H1 (cell line): Measurements from ENCODE around the gene ECEL1. TPM values are rescaled to one million over a fixed set of nuclear protein-coding genes. Genes with fewer than 3 reads are reported as not detected.

Experiments
- CTCF ChIA-PET: fragments of 300-600 bp; sonication (Branson Sonifier 250); formaldehyde crosslinking; loops from one replicate; lab custom pipeline; 2021; ENCODE audit not compliant: partially characterized antibody; lab: Charles Lee
- POLR2A ChIA-PET: fragments of 300-600 bp; sonication (Branson Sonifier 250); formaldehyde crosslinking; loops from one replicate; lab custom pipeline; 2021; ENCODE audit warnings: inconsistent platforms; ENCODE audit not compliant: partially characterized antibody; lab: Charles Lee
- DNase-seq, 2 experiments: peaks; one replicate each; pipeline versions ENCODE4 v3.0.0 to v3.0.0-alpha.2; 2010 to 2022; ENCODE audit warnings: low spot score in 2 of 2, low read depth in 1 of 2, mixed read lengths in 1 of 2
- FAIRE-seq: peaks from 2 replicates; lab custom pipeline; 2011; peaks lifted over from hg19 to GRCh38; lab: Jason Lieb, UNC
- H2AFZ ChIP-seq: 2 replicates; pipeline ENCODE4 v1.8.1; 2012; ENCODE audit warnings: low read length, inconsistent platforms
- H2AK5ac ChIP-seq: 2 replicates; pipeline ENCODE4 v1.6.1; 2013; ENCODE audit warnings: low read depth, low read length
- H2BK120ac ChIP-seq: replicated peaks from 2 replicates; pipeline ENCODE3; 2013; ENCODE audit warnings: low read depth, low read length, inconsistent platforms
- H2BK12ac ChIP-seq: 2 replicates; pipeline ENCODE4 v1.6.1; 2013; ENCODE audit warnings: low read depth, low read length
- H2BK15ac ChIP-seq: 2 replicates; pipeline ENCODE4 v1.6.1; 2013; ENCODE audit warnings: low read length
- H2BK20ac ChIP-seq: 2 replicates; pipeline ENCODE4 v1.6.1; 2013; ENCODE audit warnings: low read length
- H2BK5ac ChIP-seq: 2 replicates; pipeline ENCODE4 v1.6.1; 2013; ENCODE audit warnings: low read depth, low read length
- H3K14ac ChIP-seq: 2 replicates; pipeline ENCODE4 v1.6.1; 2013; ENCODE audit warnings: inconsistent platforms; ENCODE audit not compliant: insufficient read length
- H3K18ac ChIP-seq: 2 replicates; pipeline ENCODE4 v1.6.1; 2013; ENCODE audit warnings: low read length; ENCODE audit errors: extremely low read depth
- H3K23ac ChIP-seq: 2 replicates; pipeline ENCODE4 v1.6.1; 2013; ENCODE audit warnings: inconsistent platforms; ENCODE audit not compliant: insufficient read length
- H3K23me2 ChIP-seq: 2 replicates; pipeline ENCODE4 v1.6.1; 2013; ENCODE audit warnings: low read depth, low read length
- H3K27ac ChIP-seq: 2 replicates; pipeline ENCODE4 v1.6.1; 2011; ENCODE audit warnings: low read depth, low read length, inconsistent platforms
- H3K27me3 ChIP-seq, 4 experiments: replicated peaks in 1 of 4; 1 replicate in 1 of 4; 2 replicates in 3 of 4; pipeline versions ENCODE4 v1.6.1 to v1.8.1; 2011 to 2013; ENCODE audit warnings: low read length in 3 of 4, mild to moderate bottlenecking in 3 of 4, inconsistent platforms in 2 of 4, mixed read lengths in 2 of 4, moderate library complexity in 1 of 4; ENCODE audit not compliant: control insufficient read depth in 3 of 4, insufficient read depth in 3 of 4; ENCODE audit errors: extremely low read depth in 1 of 4
- H3K36me3 ChIP-seq, 4 experiments: 2 replicates each; pipeline versions ENCODE4 v1.6.1 to v1.8.1; 2011 to 2013; ENCODE audit warnings: mild to moderate bottlenecking in 4 of 4, low read length in 3 of 4, moderate library complexity in 2 of 4, control low read depth in 1 of 4, inconsistent platforms in 1 of 4; ENCODE audit not compliant: insufficient read depth in 4 of 4, control insufficient read depth in 2 of 4
- H3K4ac ChIP-seq: replicated peaks from 2 replicates; pipeline ENCODE3; 2013; ENCODE audit warnings: low read length, low read depth, mixed read lengths, inconsistent platforms; ENCODE audit not compliant: insufficient read length
- H3K4me1 ChIP-seq, 4 experiments: replicated peaks in 1 of 4; 1 replicate in 1 of 4; 2 replicates in 3 of 4; pipeline versions ENCODE4 v1.6.1 to v1.8.1; 2011 to 2013; ENCODE audit warnings: low read length in 3 of 4, inconsistent platforms in 2 of 4, mixed read lengths in 1 of 4; ENCODE audit not compliant: insufficient read depth in 4 of 4, control insufficient read depth in 3 of 4
- H3K4me2 ChIP-seq, 2 experiments: 2 replicates each; pipeline versions ENCODE4 v1.6.1 to v1.8.1; 2011 to 2013; ENCODE audit warnings: low read depth in 2 of 2, low read length in 2 of 2, control low read depth in 1 of 2, inconsistent platforms in 1 of 2, mild to moderate bottlenecking in 1 of 2; ENCODE audit not compliant: insufficient read depth in 1 of 2
- H3K4me3 ChIP-seq, 4 experiments: fragments of 200-600, 300-600 bp in 1 of 4; sonication (generic), shearing (Covaris generic), sonication (Bioruptor Twin) in 1 of 4; 2 replicates each; pipeline versions ENCODE4 v1.5.1 to v1.8.1; 2011 to 2016; ENCODE audit warnings: low read length in 4 of 4, low read depth in 3 of 4, control low read depth in 2 of 4, inconsistent platforms in 2 of 4, mild to moderate bottlenecking in 2 of 4, mixed read lengths in 1 of 4, moderate library complexity in 1 of 4; ENCODE audit not compliant: insufficient read depth in 2 of 4; ENCODE audit errors: extremely low read depth in 1 of 4
- H3K56ac ChIP-seq: replicated peaks from 2 replicates; pipeline ENCODE3; 2013; ENCODE audit warnings: low read depth, mild to moderate bottlenecking, mixed read lengths, low read length, inconsistent platforms; ENCODE audit not compliant: insufficient read length
- H3K79me1 ChIP-seq: 2 replicates; pipeline ENCODE4 v1.6.1; 2013; ENCODE audit warnings: low read depth, low read length, control low read depth
- H3K79me2 ChIP-seq, 2 experiments: 2 replicates each; pipeline versions ENCODE4 v1.6.1 to v1.8.1; 2012 to 2013; ENCODE audit warnings: low read length in 2 of 2, mild to moderate bottlenecking in 2 of 2, inconsistent platforms in 1 of 2; ENCODE audit not compliant: insufficient read depth in 2 of 2, control insufficient read depth in 1 of 2
- H3K9ac ChIP-seq, 4 experiments: replicated peaks in 1 of 4; 1 replicate in 1 of 4; 2 replicates in 3 of 4; pipeline versions ENCODE4 v1.6.1 to v1.8.1; 2011 to 2013; ENCODE audit warnings: low read depth in 3 of 4, low read length in 3 of 4, control low read depth in 2 of 4, mild to moderate bottlenecking in 2 of 4, moderate library complexity in 2 of 4, inconsistent platforms in 1 of 4; ENCODE audit errors: extremely low read depth in 1 of 4
- H3K9me3 ChIP-seq, 2 experiments: 2 replicates each; pipeline versions ENCODE4 v1.6.1 to v1.8.1; 2012 to 2013; ENCODE audit warnings: mild to moderate bottlenecking in 2 of 2, moderate library complexity in 2 of 2, control low read depth in 1 of 2, inconsistent platforms in 1 of 2, low read depth in 1 of 2, low read length in 1 of 2, mixed read lengths in 1 of 2; ENCODE audit not compliant: insufficient read depth in 2 of 2
- H4K20me1 ChIP-seq, 2 experiments: replicated peaks in 1 of 2; 2 replicates each; pipeline versions ENCODE3 to v1.8.1; 2011 to 2013; ENCODE audit warnings: inconsistent platforms in 2 of 2, low read length in 2 of 2, mild to moderate bottlenecking in 1 of 2; ENCODE audit not compliant: insufficient read depth in 2 of 2, control insufficient read depth in 1 of 2
- H4K5ac ChIP-seq: 2 replicates; pipeline ENCODE4 v1.6.1; 2013; ENCODE audit warnings: low read length, low read depth, mixed read lengths, inconsistent platforms; ENCODE audit not compliant: insufficient read length
- H4K8ac ChIP-seq: 2 replicates; pipeline ENCODE4 v1.8.0; 2013; ENCODE audit warnings: mild to moderate bottlenecking, moderate library complexity, low read length, inconsistent platforms; ENCODE audit not compliant: insufficient read depth; ENCODE audit errors: extremely low read depth
- H4K91ac ChIP-seq: replicated peaks from 2 replicates; pipeline ENCODE3; 2013; ENCODE audit warnings: low read length, mixed read lengths, inconsistent platforms; ENCODE audit not compliant: insufficient read length
- MAFK ChIP-seq: IDR thresholded peaks from 2 replicates; pipeline ENCODE4 v1.6.1; 2012; ENCODE audit warnings: low read depth, mild to moderate bottlenecking, improper control_type of control experiment, low read length
- TCF12 ChIP-seq: IDR thresholded peaks from 2 replicates; pipeline ENCODE4 v1.6.1; 2011; ENCODE audit warnings: low read depth, mild to moderate bottlenecking, low read length
- WGBS, 2 experiments: shearing (Covaris generic) in 1 of 2; methylation state at CpG; one replicate each; pipeline versions ENCODE4 v1.1.6 to v1.1.7; 2013 to 2015; ENCODE audit warnings: low lambda C conversion rate in 2 of 2, mixed read lengths in 2 of 2, inconsistent platforms in 1 of 2, low coverage in 1 of 2, missing lambda C conversion rate in 1 of 2; ENCODE audit not compliant: insufficient replicate concordance in 2 of 2, insufficient coverage in 1 of 2, insufficient read length in 1 of 2; ENCODE audit errors: extremely low coverage in 1 of 2, missing lambda C conversion rate in 1 of 2; 5-methylcytosine and 5-hydroxymethylcytosine counted together
- polyA plus RNA-seq, 7 experiments: library from polyadenylated mRNA; depleted of rRNA in 3 of 7; stranded (reverse) in 5 of 7; unstranded in 2 of 7; fragments of >200 nt in 5 of 7; fragments of 200-250 nt in 2 of 7; gene quantifications; 1 replicate in 5 of 7; 2 replicates in 1 of 7; 4 replicates in 1 of 7; pipeline versions ENCODE4 v1.2.1 to v1.2.3, GENCODE V29; 2011 to 2013; ENCODE audit warnings: missing spikeins in 2 of 7, mixed read lengths in 2 of 7
- total RNA-seq: library from RNA; stranded (reverse); fragmentation: NEBNext Ultra II Directional; extraction: Animal tissue kit (Norgen Biotek cat#: 25700); gene quantifications from 2 replicates; pipeline ENCODE4 v1.2.1, GENCODE V29; 2021

Gene ECEL1
- total and polyA plus RNA-seq, 2 of the 8 experiments (the other 6 are each of a cell fraction or from before 2014, with no cell fraction given) = 7.7 to 20.2 TPM

- Histone ChIP-seq H2AFZ (no peak overlapping the region), H3K4me3 (peak overlapping the region; percentile 18 to 84 (median 46); a peak in 5 of 8 replicates), H4K91ac (no peak overlapping the region), H3K23me2 (peaks cover 12% of the 10 kb centered on the region), H4K5ac (peak overlapping the region; percentile 48), H3K56ac (peak overlapping the region; percentile 12), H4K20me1 (peaks cover 0 to 2% of the 10 kb centered on the region in 2 experiments), H2BK15ac (no peak overlapping the region), H3K9ac (no peak overlapping the region), H2BK12ac (no peak overlapping the region), H3K14ac (no peak overlapping the region), H3K18ac (peak overlapping the region; percentile 83), H3K36me3 (no peaks in the 10 kb centered on the region), H2BK20ac (peak overlapping the region; percentile 86; the same call in 1 of the 2 replicates), H4K8ac (no peak overlapping the region), H2BK5ac (no peak overlapping the region), H3K79me2 (no peaks in the 10 kb centered on the region), H3K23ac (no peak overlapping the region), H3K27me3 (peaks cover 15 to 45% (median 39%) of the 10 kb centered on the region in 4 experiments), H3K4me2 (peak overlapping the region; percentile 100), H3K79me1 (no peaks in the 10 kb centered on the region), H3K27ac (no peak overlapping the region), H3K4me1 (peaks cover 0 to 35% (median 18%) of the 10 kb centered on the region in 4 experiments; a peak in 6 of 7 replicates), H3K4ac (no peak overlapping the region), H3K9me3 (no peaks in the 10 kb centered on the region), H2BK120ac (no peak overlapping the region), H2AK5ac (0 out of 2 replicates have a peak overlapping the region, but pooled peaks have one; percentile 39)
- ChIA-PET CTCF (interaction anchor here (0.6 to 2.9 kb wide), 11 partner anchors 10 to 131 kb away, joined by 3 to 13 read pairs (median 4); no protein-coding TSS in a partner anchor), POLR2A (interaction anchor here (0.9 to 1.3 kb wide), 2 partner anchors 10 to 19 kb away, joined by 3 to 4 read pairs; partner anchors contain the start of gene PRSS56)
- WGBS, 2 experiments = 54% methylated on average over 3 of the region's 10 CpGs; no CpG with 5 or more reads in 1 of the 2 experiments
- no peak for DNase-seq
- FAIRE-seq = no peak
- TF ChIP-seq TCF12 (no peak), MAFK (no peak)
Observed at GRCh38 chr2:232501794-232502390, 14.3 kb upstream of the ECEL1 start.
